Measurements from ENCODE around the gene LZTS3.
"Not testable (repeated sequence)": the region's sequence is repeated elsewhere in the genome, so short reads cannot be mapped to it uniquely, and the experiment has no call there.

LZTS3 gene

DNA sequence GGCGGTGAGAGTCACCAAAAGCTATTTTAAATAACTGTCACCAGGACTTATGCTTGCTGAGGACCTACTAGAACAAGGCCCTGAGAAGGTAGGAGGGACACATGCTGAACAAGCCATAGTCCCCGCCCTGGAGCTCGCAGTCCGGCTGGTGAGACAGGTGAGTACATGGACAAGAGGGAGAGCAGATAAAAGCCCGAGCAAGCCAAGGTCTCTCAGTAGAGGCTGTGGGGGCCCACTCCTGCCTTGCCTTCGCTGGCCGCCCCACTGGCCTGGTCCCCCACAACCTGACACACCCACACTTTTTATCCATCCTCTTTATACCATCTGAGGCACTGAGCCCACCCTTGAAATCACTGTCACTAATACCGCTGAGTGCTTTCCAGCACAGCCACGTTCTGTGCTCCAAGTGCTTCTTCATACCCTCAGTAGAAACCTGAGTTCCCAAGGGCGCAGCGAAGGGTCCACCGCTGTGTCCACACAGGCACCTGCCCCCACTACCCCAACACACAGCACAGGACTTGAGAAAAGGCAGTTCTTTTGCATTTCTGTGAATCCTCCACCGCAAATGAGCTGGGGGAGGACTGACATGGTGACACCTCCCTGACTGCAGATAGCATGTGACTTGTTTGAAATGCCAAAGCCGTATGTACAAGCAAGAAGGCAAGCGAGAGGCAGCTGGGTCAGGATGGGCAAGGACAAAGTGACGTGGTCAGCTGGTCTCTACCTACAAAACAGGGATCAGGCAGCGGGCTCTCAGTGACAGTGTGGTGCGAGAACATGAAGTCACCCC is 19.1 kb upstream of the LZTS3 start:
- peak; percentile 3 for DNase-seq (ENCODE audit: low spot score)

DNA sequence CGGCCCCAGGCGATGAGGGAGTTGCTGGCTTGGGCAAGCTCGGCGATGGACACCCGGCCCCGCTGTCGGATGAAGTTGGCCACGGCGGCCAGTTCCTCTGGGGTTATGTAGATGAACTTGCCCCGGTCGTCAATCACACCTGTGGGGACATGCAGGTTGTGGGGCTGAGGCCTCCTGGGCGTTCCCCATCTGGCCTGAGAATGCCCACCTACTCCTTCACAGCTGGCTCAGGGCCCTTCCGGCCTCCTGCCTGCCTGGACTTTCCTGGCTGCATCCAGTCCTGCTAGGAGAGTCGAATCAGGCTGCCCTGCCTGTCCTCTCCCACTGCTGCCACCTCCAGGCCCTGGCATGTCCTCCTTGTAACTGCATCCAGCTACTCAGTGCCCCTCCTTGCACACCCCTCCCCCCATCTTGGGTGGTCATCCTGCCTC is 17.3 kb upstream of the LZTS3 start:
- DNase-seq (ENCODE audit: low spot score): no peak

DNA sequence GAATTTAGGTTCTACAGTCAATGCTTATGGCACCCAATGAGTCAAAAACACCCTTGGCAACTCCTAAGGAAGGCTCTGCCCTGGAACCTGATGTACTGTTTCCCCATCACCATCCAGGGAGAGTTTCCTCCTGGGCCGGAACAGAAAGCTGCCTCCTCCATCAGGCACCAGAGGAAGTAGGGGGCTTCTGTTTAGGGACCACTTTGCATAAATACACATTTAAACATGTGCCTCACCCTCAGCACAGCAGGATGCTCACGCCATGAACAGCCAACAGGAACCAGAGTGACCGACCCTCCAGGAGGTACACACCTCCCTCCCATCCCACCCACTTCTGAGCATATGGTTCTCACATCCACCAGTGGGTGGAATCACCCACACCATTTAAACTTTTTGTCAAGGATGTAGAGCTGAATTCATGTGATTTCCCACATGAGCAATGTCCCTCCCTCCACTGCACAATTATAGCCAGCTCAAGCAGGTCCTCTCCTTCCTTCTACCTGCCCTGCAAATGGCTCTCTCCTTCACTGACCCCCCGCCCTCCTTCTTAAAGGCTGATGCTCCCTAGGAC is 16.3 kb upstream of the LZTS3 start:
- no peak for DNase-seq (ENCODE audit: low spot score)

DNA sequence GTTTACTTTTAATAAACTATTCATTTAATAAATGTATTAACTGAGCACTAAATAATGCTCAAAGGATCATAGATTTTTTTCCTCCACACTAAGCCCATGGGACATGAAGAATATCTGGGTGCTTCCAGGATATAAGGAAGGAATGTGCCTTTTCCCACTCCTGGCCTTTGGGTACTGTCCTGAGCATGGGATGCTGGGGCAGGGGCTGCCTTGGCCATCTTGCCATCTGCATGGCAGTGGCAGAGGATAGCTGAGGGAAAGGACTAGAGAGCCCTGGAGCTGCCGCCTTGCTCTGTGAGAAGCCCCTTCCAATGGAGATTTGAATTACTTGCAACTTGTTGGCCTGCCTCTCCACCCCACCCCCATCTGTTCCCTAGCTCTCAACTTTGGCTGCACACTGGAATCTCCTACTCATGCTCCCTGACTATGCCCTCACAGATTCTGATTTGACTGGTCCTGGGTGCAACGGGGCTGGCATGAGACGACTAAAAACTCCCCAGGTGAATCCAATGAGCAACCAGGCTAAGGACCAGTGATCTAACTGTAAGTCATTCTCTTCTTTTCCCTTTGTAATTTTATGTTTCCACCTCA is 15.6 kb upstream of the LZTS3 start:
- DNase-seq (ENCODE audit: low spot score): no peak

DNA sequence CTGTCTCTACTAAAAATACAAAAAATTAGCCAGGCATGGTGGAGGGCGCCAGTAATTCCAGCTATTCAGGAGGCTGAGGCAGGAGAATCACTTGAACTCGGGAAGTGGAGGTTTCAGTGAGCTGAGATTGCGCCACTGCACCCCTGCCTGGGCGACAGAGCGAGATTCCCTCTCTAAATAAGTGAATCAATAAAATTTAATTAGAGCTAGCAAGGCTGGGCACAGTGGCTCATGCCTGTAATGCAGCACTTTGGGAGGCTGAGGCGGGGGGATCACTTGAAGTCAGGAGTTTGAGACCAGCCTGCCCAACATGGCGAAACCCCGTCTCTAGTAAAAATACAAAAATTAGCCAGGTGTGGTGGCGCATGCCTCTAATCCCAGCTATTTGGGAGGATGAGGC is 14.5 kb upstream of the LZTS3 start:
- DNase-seq (ENCODE audit: low spot score): not testable (repeated sequence)

DNA sequence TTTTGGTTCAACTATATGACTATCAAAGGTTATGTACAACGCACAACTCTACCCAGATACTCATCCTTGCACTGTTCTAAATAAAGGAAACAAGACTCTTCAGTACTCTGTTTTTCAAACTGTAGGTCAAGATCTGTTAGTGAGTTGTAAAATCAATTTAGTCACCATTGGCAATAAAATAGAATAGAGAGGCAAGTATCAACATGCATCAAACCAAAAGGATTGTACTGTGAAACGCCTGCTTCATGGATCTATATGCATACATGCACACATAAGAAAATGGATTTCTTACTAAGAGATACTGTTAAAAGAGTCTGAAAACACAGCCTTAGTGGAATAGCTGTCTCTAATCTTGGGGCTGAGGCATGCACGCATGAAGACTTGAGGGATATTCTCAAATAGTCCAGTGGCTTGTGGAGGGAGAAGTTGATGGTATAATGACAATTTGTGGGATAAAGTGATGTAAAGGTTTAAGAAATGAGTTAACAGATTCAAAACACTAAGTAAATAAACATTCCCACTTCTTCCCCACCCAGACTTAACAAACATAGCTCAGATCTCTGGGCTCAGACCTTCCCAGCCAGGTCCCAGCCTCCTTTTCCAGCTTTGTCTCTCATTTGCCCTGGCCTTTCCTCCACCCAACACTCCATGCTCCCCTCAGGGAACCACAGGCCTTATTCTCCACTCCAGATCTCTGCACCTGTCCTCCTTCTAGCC is 10.7 kb upstream of the LZTS3 start:
- no peak for DNase-seq (ENCODE audit: low spot score)

DNA sequence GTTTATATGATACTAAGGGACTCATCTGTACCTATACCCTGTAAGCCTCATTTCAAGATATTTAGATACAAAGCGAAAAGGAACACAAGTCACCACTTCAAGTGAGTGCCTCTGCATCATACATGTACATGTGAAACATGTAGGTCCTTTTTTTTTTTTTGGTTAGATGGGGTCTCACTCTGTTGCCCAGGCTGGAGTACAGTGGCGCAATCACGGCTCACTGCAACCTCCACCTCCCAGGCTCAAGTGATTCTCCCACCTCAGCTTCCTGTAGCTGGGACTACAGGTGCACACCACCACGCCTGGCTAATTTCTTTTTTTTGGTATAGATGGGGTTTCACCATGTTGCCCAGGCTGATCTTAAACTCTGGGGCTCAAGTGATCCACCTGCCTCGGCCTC is 9.1 kb upstream of the LZTS3 start:
- DNase-seq (ENCODE audit: low spot score): not testable (repeated sequence)

DNA sequence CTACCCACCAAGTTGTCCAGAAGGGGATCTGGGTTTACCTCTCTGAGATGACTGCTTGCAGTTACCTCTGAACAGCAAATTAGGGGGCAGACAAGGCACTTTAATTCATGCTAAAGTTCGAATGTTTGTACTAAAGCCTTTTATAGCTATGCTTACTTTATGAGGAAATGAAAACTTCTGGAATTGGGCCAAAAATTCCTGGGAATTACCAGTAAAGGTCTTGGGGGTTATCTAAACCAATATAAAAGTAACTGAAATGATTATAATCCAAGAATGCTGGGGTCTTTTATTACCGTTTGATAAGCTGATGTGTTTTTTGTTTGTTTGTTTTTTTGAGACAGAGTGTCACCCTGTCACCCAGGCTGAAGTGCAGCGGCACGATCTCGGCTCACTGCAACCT is 7.9 kb upstream of the LZTS3 start:
- no peak for DNase-seq (ENCODE audit: low spot score)

DNA sequence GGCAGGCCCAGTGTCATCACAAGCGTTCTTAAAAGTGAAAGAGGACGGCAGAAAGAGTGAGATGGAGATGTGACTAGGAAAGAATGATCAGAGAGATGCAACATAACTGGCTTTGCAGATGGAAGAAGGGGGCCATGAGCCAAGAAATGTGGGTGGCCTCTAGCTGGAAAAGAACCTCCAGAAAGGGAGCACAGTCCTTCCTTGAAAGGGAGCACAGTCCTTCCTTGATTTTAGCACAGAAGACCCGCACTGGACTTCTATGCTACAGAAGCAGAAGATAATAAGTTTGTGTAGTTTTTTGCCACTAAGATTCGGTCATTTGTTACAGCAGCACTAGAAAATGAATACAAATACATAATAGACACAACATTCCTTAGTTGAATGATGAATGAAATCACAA is 7.0 kb upstream of the LZTS3 start:
- DNase-seq (ENCODE audit: low spot score): no peak

DNA sequence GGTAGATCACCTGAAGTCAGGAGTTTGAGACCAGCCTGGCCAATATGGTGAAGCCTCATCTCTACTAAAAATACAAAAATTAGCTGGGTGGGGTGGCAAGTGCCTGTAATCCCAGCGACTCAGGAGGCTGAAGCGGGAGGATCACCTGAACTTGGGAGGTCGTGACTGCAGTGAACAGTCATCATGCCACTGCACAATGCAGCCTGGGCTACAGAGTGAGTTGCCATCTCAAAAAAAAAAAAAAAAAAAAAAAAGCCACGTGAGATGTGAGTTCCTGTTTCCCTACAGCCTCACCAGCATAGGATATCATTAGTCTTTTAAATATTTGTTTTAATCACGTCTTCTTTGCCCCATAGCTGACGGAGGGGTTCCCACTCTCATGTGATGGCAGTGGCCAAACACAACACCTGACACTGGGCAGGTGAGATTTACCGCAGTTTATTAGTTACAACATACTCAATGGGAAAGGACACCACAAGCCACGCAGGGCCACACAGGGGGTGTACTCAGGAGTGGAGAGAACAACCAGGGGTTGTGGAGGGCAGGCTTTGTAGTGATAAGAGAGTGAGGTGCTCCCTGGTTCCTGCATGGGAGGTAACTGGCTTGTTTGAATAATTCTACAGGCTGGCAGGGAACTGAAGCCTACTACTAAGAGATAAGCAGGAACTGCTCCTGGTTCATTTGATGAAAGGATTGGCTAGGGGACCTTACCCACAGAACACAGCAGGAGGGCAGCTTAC is 4.6 kb upstream of the LZTS3 start:
- DNase-seq (ENCODE audit: low spot score): no peak

DNA sequence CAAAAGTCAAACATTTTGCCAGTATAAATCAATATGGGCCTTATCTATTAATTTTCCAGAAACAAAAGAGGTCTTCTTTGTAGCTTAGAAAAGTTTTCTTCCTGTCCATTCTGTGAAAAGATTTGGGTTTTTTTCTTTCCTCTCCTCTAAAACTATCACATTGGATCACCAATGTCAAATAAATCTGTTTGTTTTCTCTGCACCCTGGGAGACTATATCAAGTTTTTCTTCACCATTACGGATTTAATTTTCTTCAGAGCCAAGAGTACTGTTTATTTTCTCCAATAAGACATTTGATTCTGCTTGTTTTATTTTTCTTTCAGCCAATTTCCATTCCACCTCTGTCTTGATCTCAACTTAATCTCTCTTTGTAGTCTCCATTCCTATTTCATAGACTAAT is 1.9 kb upstream of the LZTS3 start:
- no peak for DNase-seq (ENCODE audit: low spot score)

DNA sequence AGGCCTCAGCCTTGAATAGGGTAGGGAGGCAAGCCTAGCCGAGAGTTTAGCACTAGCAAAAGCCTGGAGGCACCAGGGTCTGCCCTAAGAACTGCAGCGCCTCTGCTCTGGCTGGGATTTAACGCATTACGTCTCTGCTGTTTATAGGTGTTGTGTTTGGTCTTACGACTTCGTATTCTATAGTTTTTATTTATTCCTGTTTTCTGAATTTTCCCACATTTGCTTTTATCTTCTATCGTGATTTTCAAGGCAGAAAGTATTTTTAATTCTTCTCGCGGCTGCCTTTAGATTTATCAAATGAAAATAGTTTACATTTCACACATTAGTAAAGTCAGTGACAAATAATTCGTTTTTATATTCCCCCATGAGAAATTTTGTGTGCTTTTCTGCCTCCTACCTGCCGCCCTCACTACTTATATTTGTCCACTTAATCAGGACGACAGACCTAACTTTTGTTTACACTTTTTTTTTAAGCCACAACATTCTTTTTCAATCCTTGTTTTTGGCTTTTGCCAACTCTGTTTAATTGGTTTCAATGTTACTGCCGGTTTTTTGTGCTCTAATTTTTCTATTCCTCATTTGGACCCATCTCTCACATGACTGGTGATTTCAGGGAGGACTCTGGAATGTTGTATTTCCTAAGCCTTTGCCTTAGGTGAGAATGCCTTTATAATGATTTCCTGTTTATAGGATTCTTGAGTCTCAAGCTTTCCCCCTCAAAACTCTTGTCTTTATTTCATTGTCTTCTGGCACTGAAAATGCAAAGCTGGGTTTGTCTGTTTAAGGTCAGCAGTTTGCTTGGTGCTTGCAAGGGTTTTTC is 1.3 kb upstream of the LZTS3 start:
- no peak for DNase-seq (ENCODE audit: low spot score)

DNA sequence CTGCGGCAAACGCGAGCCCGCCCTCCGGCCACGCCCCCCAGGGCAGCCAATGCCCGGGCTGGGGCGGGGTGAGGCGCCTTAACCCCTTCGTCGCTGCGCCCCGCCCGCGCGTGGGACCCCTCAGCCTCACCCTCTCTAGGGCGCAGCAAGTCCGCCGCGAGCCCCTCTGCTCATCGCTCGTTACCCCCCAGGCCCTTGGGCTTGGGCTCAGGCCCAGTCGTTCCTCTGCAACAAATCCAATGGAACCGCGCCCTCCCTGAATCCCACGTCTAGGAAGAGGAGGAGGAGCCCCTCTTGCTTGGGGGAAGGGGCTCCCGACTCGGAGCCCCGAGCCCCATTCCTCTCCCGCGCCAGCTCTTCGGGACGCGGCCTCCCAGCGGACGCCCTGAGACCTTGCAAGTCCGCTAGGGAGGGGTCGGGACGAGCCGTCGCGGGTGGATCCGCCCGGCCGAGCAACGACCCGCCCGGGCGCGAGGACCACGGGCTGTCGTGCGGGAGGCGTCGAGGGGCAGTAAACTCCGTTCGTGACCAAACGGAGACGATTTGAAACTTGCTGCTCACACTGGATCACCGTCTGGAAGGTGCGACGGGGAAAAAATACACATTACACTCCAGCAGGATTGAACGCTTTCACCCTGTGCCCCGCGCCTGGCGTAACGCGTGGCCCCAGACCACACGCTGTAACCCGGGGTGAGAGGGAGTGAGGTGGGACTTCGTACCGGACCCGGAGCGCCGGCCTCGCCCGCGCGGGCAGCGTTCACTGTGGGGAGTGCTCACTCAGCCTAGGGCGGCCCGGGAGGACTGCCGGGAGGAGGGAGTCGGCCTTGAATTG is 477 bp upstream of the LZTS3 start:
- DNase-seq (ENCODE audit: low spot score): peak; percentile 98

DNA sequence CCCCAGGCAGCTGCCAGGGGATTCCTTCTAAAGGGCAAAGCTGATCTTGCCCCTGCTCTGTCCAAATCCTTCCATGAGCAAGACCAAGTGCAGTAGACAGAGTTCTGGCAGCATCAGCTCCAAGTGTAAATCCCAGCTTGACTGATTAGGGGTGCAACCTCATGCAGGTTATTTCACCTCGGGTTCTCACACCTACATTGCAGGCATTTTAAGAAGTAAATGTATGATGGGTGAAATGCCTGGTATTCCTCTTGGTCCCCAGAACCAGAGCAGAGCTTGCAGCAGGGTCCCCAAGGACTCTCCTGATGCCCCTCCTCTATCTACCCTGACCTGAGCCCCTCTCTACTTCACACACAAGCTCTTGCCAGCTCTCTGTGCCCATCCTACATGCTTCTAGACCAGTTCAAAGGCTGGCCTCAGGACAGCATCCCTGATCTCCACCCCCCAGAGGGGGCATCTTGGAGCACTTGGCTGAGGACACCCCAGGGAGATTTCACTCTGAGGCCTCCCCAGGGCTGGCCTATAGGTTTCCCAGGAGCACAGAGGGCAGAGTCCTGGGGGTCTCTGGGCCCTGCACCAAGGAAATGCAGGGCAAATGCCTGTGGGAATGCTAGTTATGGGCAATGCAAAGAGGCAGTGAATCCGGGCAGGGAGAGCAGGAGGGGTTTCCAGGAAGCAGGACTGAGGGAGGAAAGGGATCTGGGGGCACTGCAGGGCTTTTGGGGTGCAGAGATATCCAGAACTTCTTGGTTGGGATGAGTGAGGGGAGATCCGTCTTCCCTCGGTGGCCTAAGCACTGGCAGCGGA is 1.0 kb downstream of the LZTS3 start:
- DNase-seq (ENCODE audit: low spot score): no peak

DNA sequence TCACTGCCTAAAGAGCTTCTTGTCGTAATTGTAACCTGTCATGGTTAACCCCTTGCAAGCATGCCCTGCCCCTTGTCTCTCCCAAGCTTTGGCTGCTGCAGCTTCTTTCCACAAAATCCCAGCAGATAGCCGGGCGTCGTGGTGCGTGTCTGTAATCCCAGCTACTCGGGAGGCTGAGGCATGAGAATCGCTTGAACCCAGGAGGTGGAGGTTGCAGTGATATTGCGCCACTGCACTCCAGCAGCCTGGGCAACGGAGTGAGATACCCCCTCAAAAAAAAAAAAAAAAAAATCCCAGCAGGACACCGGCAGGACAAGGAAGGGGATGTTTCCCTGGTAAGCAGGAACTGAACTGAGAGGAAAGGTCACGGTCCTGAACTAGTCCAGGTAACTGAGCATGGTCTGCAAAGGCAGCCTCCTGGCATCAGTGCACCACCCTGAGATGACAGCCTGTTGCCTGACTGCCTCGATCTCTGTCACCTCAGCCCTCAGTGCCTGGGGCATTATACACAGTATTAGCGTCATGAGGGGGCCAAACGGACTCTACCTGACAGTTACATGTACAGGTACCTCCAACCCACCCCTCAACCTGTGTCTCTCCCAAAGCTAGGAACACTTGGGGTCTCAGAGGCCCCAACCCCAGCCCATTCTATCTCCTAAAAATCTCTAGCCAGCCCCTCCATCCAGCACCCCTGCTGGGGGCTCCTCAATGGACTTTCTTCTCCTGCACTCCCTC is 1.8 kb downstream of the LZTS3 start:
- no peak for DNase-seq (ENCODE audit: low spot score)

DNA sequence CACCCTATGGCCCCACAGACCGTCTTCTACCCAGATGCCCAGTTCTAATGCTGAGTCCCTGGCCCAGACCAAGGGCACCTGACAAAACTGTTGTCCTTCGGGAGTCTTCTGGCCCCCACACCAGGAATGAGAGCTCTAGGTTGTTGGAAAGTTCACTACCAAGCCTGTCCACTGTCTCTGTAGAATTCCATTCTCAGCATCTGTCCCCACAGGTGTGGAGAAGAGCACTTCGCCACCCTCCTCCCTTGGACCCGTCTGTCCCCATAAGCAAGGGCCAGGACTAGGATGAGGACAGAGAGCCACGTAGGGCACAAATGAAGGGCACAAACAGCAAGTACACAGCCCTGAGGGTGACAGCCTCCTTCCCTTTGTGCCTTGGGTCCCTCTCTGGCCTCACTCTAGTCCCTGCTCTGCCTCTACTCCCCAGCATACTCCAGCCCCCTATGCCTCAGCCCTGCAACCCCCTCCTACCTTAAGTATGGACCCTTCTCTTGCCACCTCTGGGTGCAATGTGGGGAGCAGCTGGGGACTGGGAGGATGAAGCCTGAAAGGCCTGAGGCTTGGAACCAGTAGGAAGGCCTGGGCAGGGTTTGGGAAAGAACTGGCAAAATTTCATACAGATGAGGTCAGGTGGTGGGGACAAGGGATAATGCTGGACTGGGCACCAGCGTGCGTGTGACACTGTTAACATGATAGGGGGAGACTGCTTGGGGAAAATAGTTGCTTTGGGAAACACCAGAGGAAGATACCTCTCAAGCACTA is 4.3 kb downstream of the LZTS3 start:
- no peak for DNase-seq (ENCODE audit: low spot score)

DNA sequence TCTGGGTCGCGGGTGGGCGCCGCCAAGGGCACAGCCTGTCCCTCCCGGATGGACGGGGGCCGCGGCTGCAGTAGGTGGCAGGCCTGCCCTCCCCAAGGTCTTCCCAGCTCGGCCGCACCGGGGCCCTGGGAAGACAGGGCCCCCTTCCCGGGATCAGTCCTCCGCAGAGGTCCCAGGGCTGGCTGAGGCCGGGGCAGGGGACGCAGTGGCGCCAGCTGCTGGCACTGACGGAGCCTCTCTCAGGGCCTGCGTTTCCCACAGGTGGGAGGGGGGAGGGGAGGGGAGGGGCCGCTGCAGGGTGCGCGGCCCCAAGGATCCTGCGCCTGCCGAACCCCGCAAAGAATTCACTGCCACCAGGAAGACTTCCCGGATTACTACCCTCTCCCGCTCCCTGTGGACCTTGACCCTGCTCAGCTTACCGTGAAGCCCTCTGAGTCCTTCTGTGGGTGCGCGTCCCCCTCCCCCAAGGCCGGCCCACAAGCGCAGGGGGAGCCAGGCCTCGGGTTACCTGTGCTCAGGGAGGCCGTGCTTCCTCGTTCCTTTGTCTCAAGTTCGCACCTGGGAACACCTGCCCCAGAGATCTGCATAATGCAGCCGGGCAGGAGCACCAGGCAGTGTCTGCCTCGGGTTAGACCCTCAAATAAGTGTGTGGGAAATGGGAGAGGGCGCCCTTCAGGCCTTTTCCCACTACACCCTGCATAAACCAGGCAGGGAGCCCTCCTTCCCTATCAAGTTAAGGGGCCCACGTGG is 5.1 kb downstream of the LZTS3 start:
- DNase-seq (ENCODE audit: low spot score): peak; percentile 93

All from iPS-NIHi11 (cell line).